K562 (cell line): ENCODE data around the gene POLL.

Experiments
- POLR2A ChIP-seq: fragments of 450-650 bp; conservative IDR thresholded peaks from 2 replicates; pipeline ENCODE4 v1.6.1; 2016
- POLR2AphosphoS5 ChIP-seq: IDR thresholded peaks from 2 replicates; pipeline ENCODE4 v1.6.1; 2011; ENCODE audit warnings: mild to moderate bottlenecking, low read depth, low read length, moderate library complexity; ENCODE audit not compliant: control insufficient read depth, insufficient read depth
- TF ChIP-seq, protein P1 (sequence below): fragments of 250-450 bp; sonication (Bioruptor Pico); IDR thresholded peaks from 2 replicates; pipeline ENCODE4 v1.6.1; 2021; ENCODE audit warnings: mild to moderate bottlenecking
- TF ChIP-seq, protein P2 (sequence below): fragments of 250-450 bp; sonication (Bioruptor Pico); IDR thresholded peaks from 2 replicates; pipeline ENCODE4 v1.8.0; 2021; ENCODE audit warnings: moderate library complexity, mild to moderate bottlenecking, inconsistent platforms
- TF ChIP-seq, protein P3 (sequence below): fragments of 450-650 bp; IDR thresholded peaks from 2 replicates; pipeline ENCODE4 v1.6.1; 2016

DNA sequence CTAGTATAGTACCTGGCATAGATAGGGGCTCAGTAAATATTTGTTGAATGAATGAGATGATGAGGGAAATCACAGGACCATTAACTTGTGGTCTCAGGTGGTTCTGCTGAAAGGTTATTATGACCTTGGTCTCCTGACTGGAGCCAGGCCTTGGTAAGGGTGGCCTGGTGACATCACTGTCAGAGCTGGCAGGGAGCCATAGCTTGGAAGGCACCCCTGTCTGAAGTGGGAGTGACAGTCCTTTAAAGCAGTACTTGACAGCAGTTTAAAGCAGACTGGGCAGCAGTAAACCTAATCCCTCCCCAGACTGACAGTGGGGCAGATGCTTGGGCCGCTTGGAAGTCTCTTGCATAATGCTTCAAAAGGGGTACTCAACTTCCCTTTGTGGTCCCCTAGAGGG is 13.5 kb upstream of the POLL start:
- TF ChIP-seq, protein P1, sequence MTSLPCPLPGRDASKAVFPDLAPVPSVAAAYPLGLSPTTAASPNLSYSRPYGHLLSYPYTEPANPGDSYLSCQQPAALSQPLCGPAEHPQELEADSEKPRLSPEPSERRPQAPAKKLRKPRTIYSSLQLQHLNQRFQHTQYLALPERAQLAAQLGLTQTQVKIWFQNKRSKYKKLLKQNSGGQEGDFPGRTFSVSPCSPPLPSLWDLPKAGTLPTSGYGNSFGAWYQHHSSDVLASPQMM (CRISPR knock-in tag) = no peak
- TF ChIP-seq, protein P2, sequence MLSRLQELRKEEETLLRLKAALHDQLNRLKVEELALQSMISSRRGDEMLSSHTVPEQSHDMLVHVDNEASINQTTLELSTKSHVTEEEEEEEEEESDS = no peak
- no peak for TF ChIP-seq POLR2AphosphoS5
- TF ChIP-seq POLR2A = no peak
- TF ChIP-seq, protein P3, sequence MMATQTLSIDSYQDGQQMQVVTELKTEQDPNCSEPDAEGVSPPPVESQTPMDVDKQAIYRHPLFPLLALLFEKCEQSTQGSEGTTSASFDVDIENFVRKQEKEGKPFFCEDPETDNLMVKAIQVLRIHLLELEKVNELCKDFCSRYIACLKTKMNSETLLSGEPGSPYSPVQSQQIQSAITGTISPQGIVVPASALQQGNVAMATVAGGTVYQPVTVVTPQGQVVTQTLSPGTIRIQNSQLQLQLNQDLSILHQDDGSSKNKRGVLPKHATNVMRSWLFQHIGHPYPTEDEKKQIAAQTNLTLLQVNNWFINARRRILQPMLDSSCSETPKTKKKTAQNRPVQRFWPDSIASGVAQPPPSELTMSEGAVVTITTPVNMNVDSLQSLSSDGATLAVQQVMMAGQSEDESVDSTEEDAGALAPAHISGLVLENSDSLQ = no peak
